GM20431 (cell line): Measurements from ENCODE around the gene DYNLT4.

Experiments used
- in situ Hi-C: fragments of 300-500 bp; cut with MseI, MboI; formaldehyde crosslinking; loops from one replicate; pipeline ENCODE4 v1.15.0; 2020; ENCODE audit warnings: low sequenced_read_pairs; ENCODE audit not compliant: unreplicated experiment

Gene DYNLT4

GRCh38 chr1:44812822-44813543 lies 5.8 kb upstream of the DYNLT4 start:
- in situ Hi-C loops: loop anchor here (25.0 kb wide), 1 partner anchor 499 kb away; no protein-coding TSS in a partner anchor

GRCh38 chr1:44811234-44811633 lies 4.1 kb upstream of the DYNLT4 start:
- in situ Hi-C loops: loop anchor here (25.0 kb wide), 1 partner anchor 501 kb away; no protein-coding TSS in a partner anchor

GRCh38 chr1:44810762-44811105 lies 3.6 kb upstream of the DYNLT4 start:
- in situ Hi-C loops: loop anchor here (25.0 kb wide), 1 partner anchor 502 kb away; no protein-coding TSS in a partner anchor

GRCh38 chr1:44810101-44810761 lies 3.1 kb upstream of the DYNLT4 start:
- in situ Hi-C loops: loop anchor here (25.0 kb wide), 1 partner anchor 502 kb away; no protein-coding TSS in a partner anchor

GRCh38 chr1:44808938-44809917 lies 2.1 kb upstream of the DYNLT4 start:
- in situ Hi-C loops: loop anchor here (25.0 kb wide), 1 partner anchor 503 kb away; no protein-coding TSS in a partner anchor

GRCh38 chr1:44808063-44808937 lies 1.1 kb upstream of the DYNLT4 start, which contains the start of gene BTBD19:
BTBD19 (plus strand) TSS chr1:44808523; CDS start chr1:44808821, 298 bp downstream.
- in situ Hi-C loops: loop anchor here (25.0 kb wide), 1 partner anchor 504 kb away; no protein-coding TSS in a partner anchor

- in situ Hi-C loops: loop anchor here (25.0 kb wide), 1 partner anchor 505 kb away; no protein-coding TSS in a partner anchor
Measured at GRCh38 chr1:44807364-44808062, 362 bp upstream of the DYNLT4 start.

GRCh38 chr1:44806025-44806703 lies 987 bp downstream of the DYNLT4 start:
- in situ Hi-C loops: loop anchor here (25.0 kb wide), 1 partner anchor 506 kb away; no protein-coding TSS in a partner anchor

GRCh38 chr1:44805311-44806024 lies 1.7 kb downstream of the DYNLT4 start:
- in situ Hi-C loops: loop anchor here (25.0 kb wide), 1 partner anchor 507 kb away; no protein-coding TSS in a partner anchor

GRCh38 chr1:44803312-44804095 lies 3.6 kb downstream of the DYNLT4 start:
- in situ Hi-C loops: loop anchor here (25.0 kb wide), 1 partner anchor 509 kb away; no protein-coding TSS in a partner anchor

GRCh38 chr1:44803062-44803311 lies 4.2 kb downstream of the DYNLT4 start:
- in situ Hi-C loops: loop anchor here (25.0 kb wide), 1 partner anchor 509 kb away; no protein-coding TSS in a partner anchor

GRCh38 chr1:44802306-44803061 lies 4.7 kb downstream of the DYNLT4 start:
- in situ Hi-C loops: loop anchor here (25.0 kb wide), 1 partner anchor 510 kb away; no protein-coding TSS in a partner anchor

- in situ Hi-C loops: loop anchor here (25.0 kb wide), 1 partner anchor 511 kb away; no protein-coding TSS in a partner anchor
Measured at GRCh38 chr1:44801491-44802305, 5.5 kb downstream of the DYNLT4 start.

- in situ Hi-C loops: loop anchor here (25.0 kb wide), 1 partner anchor 512 kb away; no protein-coding TSS in a partner anchor
Measured at GRCh38 chr1:44799770-44800584, 7.2 kb downstream of the DYNLT4 start, which contains the start of gene PLK3. PLK3 (plus strand) TSS chr1:44800377; CDS start chr1:44800464, 87 bp downstream.
